Peyer's patch (tissue), 4 donors: Measurements from ENCODE around the gene MAML3.

Experiments
- CTCF ChIP-seq, 6 experiments: fragments of 450-650 bp in 4 of 6; fragments of 200-600 bp in 2 of 6; sonication (generic) in 1 of 6; IDR thresholded peaks; one replicate each; pipeline ENCODE4 v1.5.1; 2017 to 2019; ENCODE audit warnings: antibody characterized with exemption in 6 of 6, mild to moderate bottlenecking in 3 of 6, moderate library complexity in 1 of 6
- POLR2A ChIP-seq, 2 donors: fragments of 450-650 bp; IDR thresholded peaks; one replicate each; pipeline ENCODE4 v1.5.1; 2017; ENCODE audit warnings: antibody characterized with exemption in 2 of 2, mild to moderate bottlenecking in 2 of 2, moderate library complexity in 2 of 2

- TF ChIP-seq POLR2A (IDR thresholded peaks at IDR 0.05): no peak
- TF ChIP-seq CTCF (IDR thresholded peaks at IDR 0.05): no peak
These were observed 234.5 kb downstream of the MAML3 start for GRCh38 chr4:139919521-139919920.
